CD4-positive, alpha-beta T cell (primary cell): ENCODE data around the gene CFL1. TPM values are rescaled to one million over a fixed set of nuclear protein-coding genes. Genes with fewer than 3 reads are reported as not detected.
A peak's percentile ranks its signal among the peaks of the same experiment; 100 is the strongest.
"Not testable (repeated sequence)": the region's sequence is repeated elsewhere in the genome, so short reads cannot be mapped to it uniquely, and the experiment has no call there.

Experiments
- ATAC-seq: fragments of 200-7000 bp; cut with Tn5 transposase; one replicate; pipeline ENCODE4 v1.10.0; 2022; ENCODE audit warnings: mild to moderate bottlenecking; ENCODE audit not compliant: poor library complexity
- CTCF ChIA-PET: fragments of 350-600 bp; sonication (Branson Sonifier 250); formaldehyde crosslinking; loops from one replicate; lab custom pipeline; 2021; ENCODE audit warnings: antibody characterized with exemption, inconsistent platforms; lab: Charles Lee
- POLR2A ChIA-PET: fragments of 350-600 bp; sonication (Branson Sonifier 250); formaldehyde crosslinking; loops from one replicate; lab custom pipeline; 2021; ENCODE audit warnings: antibody characterized with exemption, inconsistent platforms; lab: Charles Lee
- DNase-seq, 14 experiments: peaks; one replicate each; pipeline ENCODE4 v3.0.0-alpha.2; 2013 to 2020; ENCODE audit warnings: mixed read lengths in 2 of 14
- H3K27ac ChIP-seq, 2 donors: one replicate each; pipeline versions ENCODE4 v1.5.1 to v1.7.0; 2013; ENCODE audit warnings: low read length in 2 of 2, low read depth in 1 of 2, mild to moderate bottlenecking in 1 of 2
- H3K27me3 ChIP-seq, 2 experiments: 1 replicate in 1 of 2; 2 replicates in 1 of 2; pipeline versions ENCODE4 v1.6.1 to v1.7.0; 2013; ENCODE audit warnings: low read length in 2 of 2, control low read depth in 1 of 2, mild to moderate bottlenecking in 1 of 2, moderate library complexity in 1 of 2; ENCODE audit not compliant: insufficient read depth in 2 of 2, control insufficient read depth in 1 of 2
- H3K36me3 ChIP-seq: one replicate; pipeline ENCODE4 v1.6.1; 2013; ENCODE audit warnings: low read length, control low read depth; ENCODE audit not compliant: insufficient read depth
- H3K4me1 ChIP-seq: one replicate; pipeline ENCODE4 v1.6.1; 2013; ENCODE audit warnings: low read length, control low read depth; ENCODE audit not compliant: insufficient read depth
- H3K4me3 ChIP-seq: one replicate; pipeline ENCODE4 v1.5.1; 2013; ENCODE audit warnings: mild to moderate bottlenecking, low read length, moderate library complexity
- H3K9me3 ChIP-seq, 2 experiments: 1 replicate in 1 of 2; 2 replicates in 1 of 2; pipeline versions ENCODE4 v1.6.1 to v1.7.0; 2013; ENCODE audit warnings: low read length in 2 of 2, mild to moderate bottlenecking in 2 of 2, control low read depth in 1 of 2, moderate library complexity in 1 of 2; ENCODE audit not compliant: control insufficient read depth in 1 of 2, insufficient read depth in 1 of 2
- H3K27ac Mint-ChIP-seq: one replicate; pipeline ENCODE4 v1.8.0; 2020; ENCODE audit warnings: mixed read lengths
- H3K27me3 Mint-ChIP-seq: one replicate; pipeline ENCODE4 v1.8.0; 2021; ENCODE audit warnings: mixed read lengths
- H3K36me3 Mint-ChIP-seq: one replicate; pipeline ENCODE4 v1.8.0; 2021; ENCODE audit warnings: low read depth, mixed read lengths
- H3K4me1 Mint-ChIP-seq: one replicate; pipeline ENCODE4 v1.8.0; 2021; ENCODE audit warnings: low read depth, mixed read lengths
- H3K4me3 Mint-ChIP-seq: one replicate; pipeline ENCODE4 v1.8.0; 2020; ENCODE audit warnings: mild to moderate bottlenecking, mixed read lengths
- H3K9me3 Mint-ChIP-seq: one replicate; pipeline ENCODE4 v1.8.0; 2020; ENCODE audit warnings: mixed read lengths
- intact Hi-C, 2 experiments: fragments of 100-400 bp; cut with DNase I in 1 of 2; cut with micrococcal nuclease in 1 of 2; formaldehyde crosslinking; loops; one replicate each; pipeline versions ENCODE4 v1.15.1 to v1.9.0; 2023 to 2025; cut with DNase I, micrococcal nuclease
- total RNA-seq, 174 experiments: library from RNA in 2 of 174; stranded (reverse) in 2 of 174; gene quantifications; one replicate each; pipeline ENCODE4 v1.2.3 and lab custom pipeline; 2021 to 2026
- TF ChIP-seq, protein P1 (sequence below): fragments of 200-600 bp; IDR thresholded peaks from one replicate; pipeline ENCODE4 v1.8.0; 2022; ENCODE audit warnings: antibody characterized with exemption, mild to moderate bottlenecking

CFL1 gene
- total RNA-seq, 2 experiments from 2014 or later = 322 to 331 TPM

DNA sequence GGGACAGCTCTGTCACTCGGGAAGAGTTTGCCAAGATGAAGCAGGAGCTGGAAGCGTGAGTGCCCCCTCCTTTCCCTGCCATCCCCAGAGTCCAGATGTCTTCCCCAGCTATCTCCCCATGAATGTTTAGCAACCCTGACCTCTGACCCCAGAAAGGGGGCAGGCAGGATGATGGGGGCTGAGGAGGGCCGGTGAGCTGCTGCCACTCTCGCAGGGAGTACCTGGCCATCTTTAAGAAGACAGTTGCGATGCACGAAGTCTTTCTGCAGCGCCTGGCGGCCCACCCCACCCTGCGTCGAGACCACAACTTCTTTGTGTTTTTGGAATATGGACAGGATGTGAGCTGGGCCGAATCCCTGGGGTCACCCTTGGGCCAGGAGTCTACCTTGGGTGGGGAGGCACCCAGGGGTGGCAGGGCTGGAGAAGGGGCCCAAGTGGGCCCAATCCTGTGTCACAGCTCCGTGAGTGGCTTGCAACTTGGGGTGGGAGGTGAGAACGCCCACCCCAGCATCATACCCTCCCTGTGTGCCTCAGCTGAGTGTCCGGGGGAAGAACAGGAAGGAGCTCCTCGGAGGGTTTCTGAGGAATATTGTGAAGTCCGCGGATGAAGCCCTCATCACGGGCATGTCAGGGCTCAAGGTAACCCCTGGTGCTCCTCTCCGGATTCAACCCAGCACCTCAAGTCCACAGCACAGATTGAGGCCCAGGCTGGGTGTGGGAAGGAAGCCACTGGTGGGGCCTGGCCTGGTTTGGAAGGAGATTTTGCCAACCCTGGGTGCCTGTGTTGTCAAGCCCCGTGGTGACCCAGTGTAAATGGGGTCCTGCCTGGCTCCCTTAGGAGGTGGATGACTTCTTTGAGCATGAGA lies 7.5 kb downstream of the CFL1 start:
- Histone ChIP-seq H3K4me1 (peaks cover 25% of the 10 kb centered on the region), H3K27ac (no peak overlapping the region), H3K9me3 (peaks cover 7 to 23% of the 10 kb centered on the region in 2 experiments), H3K4me3 (no peak overlapping the region), H3K36me3 (peaks cover 47% of the 10 kb centered on the region), H3K27me3 (no peaks in the 10 kb centered on the region)
- peak in 1 of 14 experiments; percentile 26 for DNase-seq
- ChIA-PET POLR2A (interaction anchor here (1.0 to 2.0 kb wide), 6 partner anchors 8 to 40 kb away, joined by 3 to 9 read pairs (median 4); partner anchors contain the start of genes CFL1, FIBP, MUS81 and SNX32), CTCF (interaction anchor here (1.1 kb wide), 1 partner anchor 37 kb away, joined by 3 read pairs; no protein-coding TSS in a partner anchor)
- intact Hi-C loops = loop anchor here in 1 of 2 experiments (10.0 kb wide), 1 partner anchor 434 kb away; the partner anchor contains the start of gene YIF1A
- Mint-ChIP-seq H3K9me3 (no peaks in the 10 kb centered on the region), H3K36me3 (peaks cover 41% of the 10 kb centered on the region), H3K4me1 (peaks cover 11% of the 10 kb centered on the region), H3K27me3 (no peaks in the 10 kb centered on the region), H3K4me3 (no peak overlapping the region), H3K27ac (no peak overlapping the region)
- TF ChIP-seq, protein P1, sequence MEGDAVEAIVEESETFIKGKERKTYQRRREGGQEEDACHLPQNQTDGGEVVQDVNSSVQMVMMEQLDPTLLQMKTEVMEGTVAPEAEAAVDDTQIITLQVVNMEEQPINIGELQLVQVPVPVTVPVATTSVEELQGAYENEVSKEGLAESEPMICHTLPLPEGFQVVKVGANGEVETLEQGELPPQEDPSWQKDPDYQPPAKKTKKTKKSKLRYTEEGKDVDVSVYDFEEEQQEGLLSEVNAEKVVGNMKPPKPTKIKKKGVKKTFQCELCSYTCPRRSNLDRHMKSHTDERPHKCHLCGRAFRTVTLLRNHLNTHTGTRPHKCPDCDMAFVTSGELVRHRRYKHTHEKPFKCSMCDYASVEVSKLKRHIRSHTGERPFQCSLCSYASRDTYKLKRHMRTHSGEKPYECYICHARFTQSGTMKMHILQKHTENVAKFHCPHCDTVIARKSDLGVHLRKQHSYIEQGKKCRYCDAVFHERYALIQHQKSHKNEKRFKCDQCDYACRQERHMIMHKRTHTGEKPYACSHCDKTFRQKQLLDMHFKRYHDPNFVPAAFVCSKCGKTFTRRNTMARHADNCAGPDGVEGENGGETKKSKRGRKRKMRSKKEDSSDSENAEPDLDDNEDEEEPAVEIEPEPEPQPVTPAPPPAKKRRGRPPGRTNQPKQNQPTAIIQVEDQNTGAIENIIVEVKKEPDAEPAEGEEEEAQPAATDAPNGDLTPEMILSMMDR = no peak
- ATAC-seq = no peak

DNA sequence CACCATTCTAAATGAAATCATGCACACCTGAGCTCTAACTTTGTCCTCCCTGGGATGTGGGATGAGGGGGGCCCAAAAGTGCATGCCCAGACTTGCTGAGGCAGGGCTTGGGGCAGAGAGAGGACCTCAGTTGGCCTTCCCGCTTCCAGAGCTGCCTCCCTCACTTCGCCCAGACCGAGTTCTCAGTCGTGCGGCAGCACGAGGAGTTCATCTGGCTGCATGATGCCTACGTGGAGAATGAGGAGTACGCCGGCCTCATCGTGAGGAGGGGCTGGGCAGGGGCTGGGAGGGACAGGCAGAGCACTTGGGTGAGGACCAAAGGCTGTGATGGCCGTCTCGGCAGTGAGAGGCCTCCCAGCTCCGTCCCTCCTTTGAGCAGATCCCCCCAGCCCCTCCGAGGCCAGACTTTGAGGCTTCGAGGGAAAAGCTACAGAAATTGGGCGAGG lies 8.2 kb downstream of the CFL1 start:
- no peak for ATAC-seq
- intact Hi-C loops = loop anchor here in 1 of 2 experiments (10.0 kb wide), 1 partner anchor 435 kb away; the partner anchor contains the start of gene YIF1A
- TF ChIP-seq, protein P1 = no peak
- DNase-seq = peak in 1 of 14 experiments; percentile 28
- Mint-ChIP-seq H3K4me3 (no peak overlapping the region), H3K27ac (no peak overlapping the region), H3K9me3 (no peaks in the 10 kb centered on the region), H3K4me1 (peaks cover 7% of the 10 kb centered on the region), H3K36me3 (peaks cover 35% of the 10 kb centered on the region), H3K27me3 (no peaks in the 10 kb centered on the region)
- ChIA-PET CTCF (no interaction called here), POLR2A (interaction anchor here (1.0 to 2.0 kb wide), 5 partner anchors 8 to 41 kb away, joined by 3 to 9 read pairs (median 3); partner anchors contain the start of genes CFL1, MUS81 and SNX32)
- Histone ChIP-seq H3K4me1 (peaks cover 18% of the 10 kb centered on the region), H3K9me3 (peaks cover 7 to 23% of the 10 kb centered on the region in 2 experiments), H3K4me3 (no peak overlapping the region), H3K27ac (no peak overlapping the region), H3K27me3 (no peaks in the 10 kb centered on the region), H3K36me3 (peaks cover 40% of the 10 kb centered on the region)

DNA sequence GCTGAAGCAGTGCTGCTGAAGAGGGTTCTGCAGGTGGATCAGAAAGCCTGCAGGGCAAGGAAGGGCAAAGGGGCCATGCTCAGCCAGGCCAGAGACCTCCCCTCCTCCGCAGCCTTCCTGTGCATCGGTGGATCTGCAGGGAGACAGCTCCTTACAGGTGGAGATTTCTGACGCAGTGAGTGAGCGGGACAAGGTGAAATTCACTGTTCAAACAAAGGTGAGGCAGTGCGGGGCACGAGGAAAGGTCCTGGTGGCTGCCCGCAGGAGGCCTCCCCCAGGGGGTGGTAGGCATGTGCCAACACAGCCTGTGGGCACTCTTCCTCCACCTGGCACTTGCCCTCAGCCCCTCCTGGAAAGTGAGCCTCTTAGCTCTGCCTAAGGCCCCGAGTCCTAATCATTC lies 8.6 kb downstream of the CFL1 start:
- peaks cover 2% of the 10 kb centered on the region for H3K4me1 Mint-ChIP-seq
- H3K4me3 ChIP-seq = no peak overlapping the region
- ChIA-PET CTCF (no interaction called here), POLR2A (interaction anchor here (0.5 to 2.0 kb wide), 5 partner anchors 9 to 49 kb away, joined by 3 to 9 read pairs (median 3); partner anchors contain the start of genes CFL1, MUS81 and SNX32)
- H3K36me3 Mint-ChIP-seq = peaks cover 31% of the 10 kb centered on the region
- no peak overlapping the region for H3K27ac ChIP-seq
- TF ChIP-seq, protein P1 = no peak
- peaks cover 36% of the 10 kb centered on the region for H3K36me3 ChIP-seq
- intact Hi-C loops = no loop called here
- H3K27ac Mint-ChIP-seq = no peak overlapping the region
- peaks cover 14% of the 10 kb centered on the region for H3K4me1 ChIP-seq
- no peaks in the 10 kb centered on the region for H3K27me3 Mint-ChIP-seq
- peak in 1 of 14 experiments; percentile 23 for DNase-seq
- H3K9me3 ChIP-seq = peaks cover 7 to 23% of the 10 kb centered on the region in 2 experiments
- no peaks in the 10 kb centered on the region for H3K9me3 Mint-ChIP-seq
- no peak overlapping the region for H3K4me3 Mint-ChIP-seq
- no peak for ATAC-seq
- no peaks in the 10 kb centered on the region for H3K27me3 ChIP-seq

DNA sequence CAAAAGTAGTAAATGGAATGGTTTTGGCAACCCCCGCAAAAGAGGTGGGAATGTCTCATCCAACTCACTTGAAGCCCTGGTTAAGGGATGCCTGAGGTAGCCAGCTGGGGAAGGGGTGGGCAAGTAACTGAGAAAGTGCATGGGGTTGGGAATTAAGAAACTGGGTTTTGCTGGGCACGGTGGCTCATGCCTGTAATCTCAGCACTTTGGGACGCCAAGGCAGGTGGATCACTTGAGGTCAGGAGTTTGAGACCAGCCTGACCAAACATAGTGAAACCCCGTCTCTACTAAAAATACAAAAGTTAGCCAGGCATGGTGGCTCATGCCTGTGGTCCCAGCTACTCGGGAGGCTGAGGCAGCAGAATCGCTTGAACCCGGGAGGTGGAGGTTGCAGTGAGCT lies 9.3 kb downstream of the CFL1 start:
- H3K36me3 ChIP-seq = peaks cover 29% of the 10 kb centered on the region
- H3K36me3 Mint-ChIP-seq = peaks cover 24% of the 10 kb centered on the region
- DNase-seq, CTCF ChIA-PET, H3K9me3 Mint-ChIP-seq, H3K4me3 ChIP-seq, H3K4me1 Mint-ChIP-seq, H3K27ac Mint-ChIP-seq, ATAC-seq, H3K27me3 Mint-ChIP-seq, H3K4me1 ChIP-seq, H3K4me3 Mint-ChIP-seq, intact Hi-C loops, H3K27me3 ChIP-seq, H3K27ac ChIP-seq: not testable (repeated sequence)
- peaks cover 7 to 23% of the 10 kb centered on the region in 2 experiments for H3K9me3 ChIP-seq
- POLR2A ChIA-PET = interaction anchor here (0.5 to 1.3 kb wide), 3 partner anchors 10 to 50 kb away, joined by 3 read pairs; no protein-coding TSS in a partner anchor
